ENCODE measurements around the gene SCN3B. TPM values are rescaled to one million over a fixed set of nuclear protein-coding genes. Genes with fewer than 3 reads are reported as not detected.

The SCN3B gene
- total RNA-seq, 1 donor from 2014 or later = 1.3 TPM

Other genes with a start within 250 kb of the SCN3B start
- 7.7 TPM for gene GRAMD1B, start 224.4 kb downstream of the SCN3B start, total RNA-seq
- gene ZNF202, start 87.0 kb upstream of the SCN3B start, total RNA-seq = 7.5 TPM
- not detected for gene OR6X1, start 99.9 kb upstream of the SCN3B start, total RNA-seq
- gene OR6M1, start 151.7 kb upstream of the SCN3B start, total RNA-seq = not detected
- gene TMEM225, start 231.0 kb upstream of the SCN3B start, total RNA-seq = not detected
- gene OR8D4, start 247.5 kb upstream of the SCN3B start, total RNA-seq = not detected

Measured in mesenteric fat pad (tissue), 1 donor.